ENCODE measurements around the gene CNOT8.

The CNOT8 gene

GRCh38 chr5:154923441-154924430 is 65.3 kb downstream of the CNOT8 start:
- TF ChIP-seq CTCF (conservative IDR thresholded peaks at IDR 0.05; ENCODE audit: low read length), result no peak
- H3K4me3 ChIP-seq (ENCODE audit: low read length), result no peak overlapping the region
- peak; percentile 89 for DNase-seq (ENCODE audit: low read depth)
